Activated T-cell treated with anti-CD3 and anti-CD28 coated beads for 4 hours (primary cell): Measurements from ENCODE around the gene FLT1.

ENCODE experiments used
- DNase-seq: peaks from one replicate; pipeline ENCODE4 v3.0.0-alpha.2; 2020

The FLT1 gene

DNA sequence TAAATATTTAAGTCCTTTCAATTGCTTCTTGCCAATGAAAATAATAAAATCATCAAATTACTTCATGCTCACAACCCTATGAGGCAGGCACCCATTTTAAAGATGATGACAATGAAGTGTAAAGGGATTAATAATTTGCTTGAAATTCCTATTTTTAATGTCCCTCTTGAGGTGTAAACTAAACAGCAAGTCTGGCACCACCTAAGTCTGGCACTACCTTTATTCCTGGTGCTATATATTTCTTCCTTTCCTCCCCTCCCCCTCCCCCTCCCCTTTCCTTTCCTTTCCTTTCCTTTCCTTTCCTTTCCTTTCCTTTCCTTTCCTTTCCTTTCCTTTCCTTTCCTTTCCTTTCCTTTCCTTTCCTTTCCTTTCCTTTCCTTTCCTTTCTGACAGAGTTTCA lies 42.2 kb downstream of the FLT1 start:
- no peak for DNase-seq

DNA sequence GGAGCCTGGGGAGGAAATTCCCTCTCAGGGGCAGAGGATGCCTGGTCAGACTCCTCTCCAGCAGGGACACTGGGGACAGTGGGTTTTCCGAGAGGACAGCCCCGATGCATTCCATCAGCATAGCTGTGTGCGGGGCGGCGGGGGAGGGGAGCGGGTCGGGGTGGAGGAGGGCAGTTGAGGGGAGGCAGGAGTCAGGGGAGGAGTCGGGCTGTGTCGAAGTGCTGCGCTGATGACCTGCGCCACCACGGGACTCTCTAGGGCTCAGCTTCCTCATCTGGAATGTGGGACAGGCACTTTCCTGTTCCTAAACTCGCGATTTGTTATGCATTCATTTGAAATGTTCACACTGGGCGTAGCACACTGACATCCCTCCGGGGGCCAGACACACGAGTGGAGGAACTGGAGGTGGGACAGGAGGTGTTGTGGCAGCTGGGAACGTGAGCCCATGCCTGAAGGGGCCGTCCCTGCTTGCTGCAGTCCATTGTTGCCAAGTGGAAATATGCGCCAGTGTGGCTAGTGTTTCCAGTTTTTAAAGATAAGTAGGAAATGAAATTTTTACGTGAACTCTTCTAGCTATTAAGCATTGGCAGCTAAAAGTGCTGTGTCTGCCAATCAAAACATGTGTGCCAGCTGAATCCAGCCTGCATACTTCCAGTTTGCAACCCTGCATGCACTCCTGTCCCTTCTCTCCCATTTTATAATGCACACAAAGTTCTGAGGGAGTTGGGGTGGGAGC lies 43.3 kb downstream of the FLT1 start:
- DNase-seq, result no peak

DNA sequence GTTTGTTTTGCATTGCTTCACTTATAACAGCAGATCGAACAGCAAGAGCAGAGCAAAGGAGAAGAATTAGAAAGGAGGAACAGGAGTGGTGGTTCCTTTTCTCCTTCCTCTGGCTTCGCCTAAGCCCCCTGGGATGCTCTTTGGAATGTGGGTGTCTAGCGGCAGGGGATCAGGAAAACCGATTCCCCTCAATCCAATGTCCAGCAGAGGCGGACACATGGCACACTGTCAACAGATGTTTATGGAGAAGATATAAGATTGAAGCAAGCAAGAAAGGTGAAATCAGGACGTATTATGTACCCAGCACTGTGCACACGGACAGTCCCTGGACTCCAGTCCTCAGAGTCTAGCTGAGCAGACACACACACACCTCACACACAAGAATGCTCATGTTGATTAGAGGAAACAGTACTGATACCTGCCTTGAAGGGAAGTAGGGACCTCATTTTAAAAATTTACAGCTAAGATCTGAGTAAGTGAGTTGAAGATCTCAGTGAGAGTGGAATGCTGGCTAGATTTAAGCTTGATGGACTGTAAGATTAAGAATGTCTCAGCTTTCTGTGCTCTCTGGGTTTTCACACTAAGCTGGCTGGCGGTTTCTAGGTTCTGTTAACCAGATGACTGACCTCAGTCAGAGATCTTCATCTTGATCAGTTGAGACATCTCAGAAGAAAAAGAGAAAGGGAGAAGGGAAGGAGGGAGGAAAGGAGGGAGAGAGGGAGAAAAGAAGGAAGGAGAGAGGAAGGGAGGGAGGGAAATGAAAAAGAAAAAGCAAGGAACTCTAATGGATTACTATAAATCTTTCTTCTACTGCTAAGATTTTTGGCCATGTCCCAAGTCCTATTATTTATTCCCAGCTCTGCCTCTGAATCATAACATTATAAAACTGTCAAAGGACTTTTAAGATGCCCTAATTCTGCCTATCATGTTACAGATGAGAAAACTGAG lies 44.8 kb downstream of the FLT1 start:
- no peak for DNase-seq

DNA sequence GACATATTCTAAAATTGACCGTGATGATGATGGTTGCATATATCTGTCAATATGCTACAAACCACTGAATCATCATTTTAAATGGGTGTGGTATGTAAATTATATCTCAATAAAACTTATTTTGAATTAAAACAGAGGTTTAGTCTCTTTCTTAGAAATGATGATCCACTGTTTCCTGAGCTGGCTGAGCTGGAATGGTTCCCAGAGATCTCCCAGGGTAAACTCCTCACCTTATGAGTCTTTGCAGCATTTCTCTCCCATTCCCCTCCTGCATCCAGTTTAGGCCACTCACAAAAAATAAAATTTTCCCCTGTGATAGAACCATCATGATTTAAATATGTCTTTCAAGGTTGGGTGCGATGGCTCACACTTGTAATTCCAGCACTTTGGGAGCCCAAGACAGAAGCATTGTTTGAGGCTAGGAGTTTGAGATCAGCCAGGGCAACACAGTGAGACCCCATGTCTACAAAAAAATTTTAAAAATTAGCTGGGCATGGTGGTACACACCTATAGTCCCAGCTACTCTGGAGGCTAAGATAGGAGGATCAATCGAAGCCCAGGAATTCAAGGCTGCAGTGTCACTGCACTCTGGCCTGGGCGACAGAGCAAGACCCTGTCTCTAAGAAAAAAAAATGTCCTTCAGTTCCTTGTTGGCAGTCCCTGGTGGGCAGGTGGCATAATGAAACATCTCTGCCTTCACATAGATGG lies 46.1 kb downstream of the FLT1 start:
- no peak for DNase-seq

DNA sequence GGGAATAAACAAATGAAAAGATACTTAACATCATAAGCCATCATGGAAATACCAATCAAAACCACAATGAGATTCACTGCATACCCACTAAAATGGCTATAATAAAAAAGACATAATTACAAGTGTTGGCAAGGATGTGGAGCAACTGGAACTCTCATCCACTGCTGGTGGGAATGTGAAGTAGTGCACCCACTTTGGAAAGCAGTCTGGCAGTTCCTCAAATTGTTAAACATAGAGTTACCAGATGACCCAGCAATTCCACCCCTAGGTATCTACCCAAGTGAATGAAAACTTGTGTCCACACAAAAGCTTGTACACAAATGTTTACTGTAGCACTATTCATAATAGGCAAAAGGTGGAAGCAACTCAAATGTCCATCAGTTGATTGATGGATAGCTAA lies 46.9 kb downstream of the FLT1 start:
- DNase-seq, result no peak

DNA sequence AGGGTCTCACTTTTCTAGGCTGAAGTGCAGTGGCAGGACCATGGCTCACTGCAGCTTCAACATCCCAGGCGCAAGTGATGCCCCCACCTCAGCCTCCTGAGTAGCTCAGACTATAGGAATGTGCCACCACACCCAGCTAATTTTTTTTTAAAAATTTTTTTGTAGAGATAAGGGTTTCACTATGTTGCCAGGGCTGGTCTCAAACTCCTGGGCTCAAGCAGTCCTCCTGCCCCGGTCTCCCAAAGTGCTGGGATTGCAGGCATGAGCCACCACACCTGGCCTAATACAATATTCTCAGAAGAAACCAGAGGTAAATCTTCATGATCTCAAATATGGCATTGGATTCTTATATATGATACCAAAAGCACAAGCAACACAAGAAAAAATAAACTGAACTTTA lies 47.7 kb downstream of the FLT1 start:
- no peak for DNase-seq

DNA sequence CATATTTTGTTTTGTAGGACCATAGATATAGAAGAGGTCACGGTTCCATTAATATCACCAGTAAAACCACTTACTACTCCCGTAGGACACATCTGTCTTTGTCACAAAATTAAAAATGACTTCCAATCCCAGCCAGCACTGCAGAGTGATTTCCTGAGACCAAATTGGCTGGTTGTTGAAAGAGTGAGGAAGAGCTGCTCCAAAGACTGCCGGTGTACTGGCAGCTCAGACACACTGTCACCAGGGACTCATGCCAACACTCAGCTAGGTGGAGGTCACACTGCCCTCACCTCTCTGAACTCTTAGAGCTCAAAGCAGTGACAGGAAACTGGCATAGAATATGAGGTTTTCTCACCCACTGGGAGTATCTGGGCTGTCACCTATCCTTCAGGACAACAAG lies 52.1 kb downstream of the FLT1 start:
- DNase-seq, result no peak

DNA sequence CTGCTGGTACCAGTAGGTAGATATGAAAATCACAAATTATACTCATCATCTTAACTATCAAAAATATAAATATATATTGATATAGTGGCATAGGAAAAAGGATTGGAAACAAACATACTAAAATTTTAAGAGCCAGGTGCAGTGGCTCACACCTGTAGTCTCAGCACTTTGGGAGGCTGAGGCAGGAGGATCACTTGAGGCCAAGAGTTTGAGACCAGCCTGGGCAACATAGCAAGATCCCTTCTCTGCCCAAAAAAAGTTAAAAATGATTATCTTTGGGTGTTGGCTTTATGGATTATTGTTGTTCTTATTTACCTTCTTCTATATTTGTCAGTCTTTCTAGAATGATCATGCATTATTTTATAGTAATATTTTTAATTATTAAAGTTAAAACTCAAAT lies 53.4 kb downstream of the FLT1 start:
- no peak for DNase-seq

DNA sequence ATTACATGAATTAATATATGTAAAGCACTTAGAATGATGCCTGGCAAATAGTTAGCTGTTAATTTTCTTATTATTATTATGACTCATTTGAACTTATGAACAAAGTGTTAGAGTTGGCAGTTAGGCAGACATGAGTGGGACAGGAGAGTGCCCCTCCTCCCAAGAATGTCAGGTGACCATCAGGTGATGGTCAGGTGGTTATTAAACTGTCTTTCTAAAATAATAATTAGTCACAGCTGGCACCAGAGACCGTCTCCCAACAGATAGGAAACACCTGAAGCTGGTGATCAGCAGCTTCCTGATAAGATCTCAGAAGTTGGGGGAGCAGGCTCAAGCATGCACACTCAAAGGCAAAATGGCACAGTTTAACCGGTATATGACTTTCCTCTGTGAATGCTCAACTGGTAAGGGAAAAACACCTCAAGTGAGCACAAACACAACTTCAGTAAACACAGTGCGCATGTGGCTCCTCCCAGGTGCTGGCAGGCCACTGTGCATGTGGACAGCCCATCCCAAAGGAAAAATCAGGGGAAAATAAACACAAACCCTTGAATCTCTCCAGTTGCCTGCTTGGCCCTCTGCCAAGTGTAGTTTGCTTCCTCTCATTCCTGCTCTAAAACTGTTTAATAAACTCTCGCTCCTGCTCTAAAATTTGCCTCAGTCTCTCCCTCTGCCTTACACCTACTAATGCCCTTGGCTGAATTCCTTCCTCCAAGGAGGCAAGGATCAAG lies 54.0 kb downstream of the FLT1 start:
- no peak for DNase-seq

DNA sequence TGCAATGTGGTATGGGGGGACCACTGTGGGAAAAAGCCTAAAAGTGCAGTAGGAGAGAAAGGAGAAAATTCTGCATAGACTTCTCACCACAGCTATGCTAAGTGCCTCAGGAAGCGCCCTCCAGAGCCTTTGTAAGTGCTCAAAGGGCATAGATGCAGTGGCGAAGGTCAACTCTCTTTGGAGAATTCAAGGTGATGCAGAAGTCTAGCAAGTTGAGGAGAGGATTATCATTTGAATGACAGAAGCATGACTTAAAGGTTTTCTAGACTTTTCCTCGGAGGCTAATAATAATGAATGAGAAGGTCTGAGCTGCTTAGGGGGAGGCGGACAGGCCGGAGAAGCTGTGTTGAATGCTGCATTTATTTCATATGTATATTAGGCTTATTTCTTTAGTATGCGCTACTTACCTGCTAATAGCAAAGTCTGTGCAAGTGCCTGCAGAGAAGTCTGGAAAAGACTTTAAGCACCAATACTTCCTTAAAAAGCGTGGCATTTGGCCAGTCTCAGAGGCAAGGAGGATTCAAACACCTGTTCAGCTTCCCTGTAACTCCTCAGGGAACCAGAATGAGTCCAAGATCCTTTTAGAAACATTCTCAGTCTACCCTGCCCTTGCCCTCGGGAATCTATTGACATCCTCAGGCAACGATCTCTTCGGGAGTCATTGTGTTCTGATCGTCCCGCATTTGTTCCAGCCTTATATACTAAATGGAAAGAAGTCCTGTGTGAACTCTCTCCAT lies 56.2 kb downstream of the FLT1 start:
- no peak for DNase-seq

DNA sequence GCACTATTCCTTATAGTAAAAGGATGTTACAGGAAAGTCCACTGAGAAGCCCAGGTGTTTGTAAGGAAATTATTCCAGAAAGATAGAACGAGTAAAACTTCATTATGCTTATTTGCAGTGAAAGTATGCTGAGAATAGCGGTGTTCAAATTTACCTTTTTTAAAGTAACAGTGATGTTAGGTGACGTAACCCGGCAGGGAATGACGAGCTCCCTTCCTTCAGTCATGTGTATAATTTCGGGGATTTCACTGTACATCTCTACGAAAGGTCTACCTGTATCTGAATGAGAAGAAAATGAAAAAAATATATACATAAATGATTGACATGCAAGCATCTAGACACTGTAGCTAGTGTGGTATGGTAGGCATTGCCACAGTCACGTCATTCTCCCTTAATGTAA lies 56.9 kb downstream of the FLT1 start:
- no peak for DNase-seq

DNA sequence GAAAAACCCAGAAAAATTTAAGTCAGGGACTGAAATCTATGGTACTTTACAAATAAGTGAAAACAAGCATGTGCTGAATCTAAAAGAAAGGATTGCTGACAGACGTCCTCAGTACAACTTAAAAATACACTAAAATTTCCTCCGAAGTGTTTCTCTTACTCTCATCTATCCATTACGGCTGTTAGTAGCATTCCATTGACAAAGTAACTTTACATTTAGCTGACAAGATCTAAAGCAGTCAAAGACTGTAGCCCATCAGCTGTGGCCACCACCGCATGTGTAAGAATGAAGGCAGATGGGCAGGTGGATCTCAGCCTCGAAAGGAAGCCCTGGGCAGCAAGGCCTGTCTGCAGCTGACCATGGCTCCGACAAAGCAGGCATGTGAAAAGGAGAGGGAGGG lies 59.0 kb downstream of the FLT1 start:
- DNase-seq, result no peak

DNA sequence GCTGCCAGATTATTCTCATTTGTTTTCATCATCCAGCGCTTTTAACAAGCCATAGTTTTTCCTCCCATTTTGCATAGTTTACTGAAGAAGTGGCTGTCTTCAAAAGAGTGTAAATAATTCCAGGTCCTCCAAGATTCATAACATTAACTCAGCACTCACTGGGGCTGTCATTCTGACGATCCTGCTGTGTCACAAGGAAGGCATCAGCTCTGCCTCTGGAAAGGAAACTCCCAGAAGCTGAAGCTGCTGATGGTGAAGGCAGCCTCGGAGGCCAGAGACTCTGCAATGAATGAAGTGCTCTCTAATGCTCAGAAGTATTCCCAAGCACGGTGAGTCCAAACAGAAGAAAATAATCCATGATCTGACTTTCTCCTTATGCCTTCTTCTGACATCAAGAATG lies 60.0 kb downstream of the FLT1 start:
- no peak for DNase-seq

DNA sequence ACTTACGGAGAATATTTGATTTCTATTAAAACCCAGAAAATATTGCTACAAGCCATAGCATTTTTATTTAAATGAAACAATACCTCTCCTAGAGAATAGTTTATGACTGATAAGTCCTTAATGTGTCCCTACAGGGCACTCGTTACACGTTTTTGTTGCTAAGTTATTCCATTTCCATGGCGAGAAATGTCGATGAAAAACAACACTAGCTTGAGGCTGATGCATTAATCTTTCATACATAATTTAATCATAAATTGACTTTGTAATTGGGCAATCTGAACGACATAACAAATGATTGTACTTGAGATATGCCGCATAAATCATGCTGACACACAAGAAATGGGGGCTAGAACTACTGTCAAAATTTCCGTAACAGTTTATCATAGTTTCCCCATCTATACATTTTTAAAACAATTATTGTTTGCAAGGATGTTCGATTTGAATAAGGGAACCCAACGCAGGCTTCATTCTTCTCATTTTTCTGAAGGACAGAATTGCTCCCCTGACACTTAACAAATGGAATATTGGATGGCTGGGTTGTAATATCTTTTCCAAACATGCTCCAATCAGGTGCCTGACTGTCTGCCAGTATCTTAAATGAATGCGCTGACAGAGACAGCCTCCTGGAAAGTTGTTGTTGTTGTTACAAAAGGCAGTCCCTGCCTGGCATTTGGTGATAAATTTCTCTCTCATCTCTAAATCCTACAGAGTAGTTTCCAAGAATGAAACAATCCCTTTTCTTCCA lies 61.9 kb downstream of the FLT1 start:
- DNase-seq, result no peak

DNA sequence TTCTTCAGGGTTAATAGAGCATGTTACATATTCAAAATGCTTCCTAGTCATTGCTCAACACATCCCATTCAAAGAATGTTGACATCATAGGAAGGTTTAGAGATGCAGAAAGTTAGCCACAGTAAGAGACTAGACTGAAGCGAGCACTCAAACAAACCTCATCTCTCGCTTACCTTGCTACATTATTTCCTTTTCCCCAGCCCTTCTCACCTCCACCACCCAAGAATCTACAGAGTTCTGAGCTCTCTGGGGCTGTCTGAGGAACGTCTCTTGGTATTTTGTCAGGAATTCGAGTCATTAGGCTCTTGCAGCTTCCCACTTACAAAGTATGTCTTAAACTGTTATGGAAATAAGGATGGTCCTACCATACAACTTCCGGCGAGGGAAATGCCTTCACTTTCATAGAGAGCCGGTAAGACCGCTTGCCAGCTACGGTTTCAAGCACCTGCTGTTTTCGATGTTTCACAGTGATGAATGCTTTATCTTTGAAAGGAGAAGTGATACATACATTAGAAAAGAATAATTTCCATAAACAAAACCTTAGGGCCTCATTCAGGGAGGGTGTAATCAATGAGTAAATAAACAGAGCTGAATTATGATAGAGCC lies 65.1 kb downstream of the FLT1 start:
- no peak for DNase-seq

DNA sequence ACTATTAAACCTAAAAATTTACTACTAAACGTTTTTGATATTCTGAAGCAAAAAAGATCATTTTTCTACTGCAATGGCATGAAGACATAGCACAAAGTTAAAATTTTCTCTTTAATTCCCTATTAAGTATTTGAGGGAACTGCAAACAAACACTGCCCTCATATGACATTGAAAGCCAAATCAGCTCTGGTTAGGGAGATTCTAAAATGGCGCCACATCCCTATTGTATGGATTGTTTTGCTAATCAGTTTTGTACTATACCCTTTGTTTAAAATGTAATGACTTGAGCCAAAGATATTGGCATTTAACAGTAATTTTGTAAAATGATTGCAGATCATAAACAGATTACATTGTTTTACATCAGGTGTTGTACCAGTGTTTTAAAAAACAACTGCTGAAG lies 65.8 kb downstream of the FLT1 start:
- no peak for DNase-seq

DNA sequence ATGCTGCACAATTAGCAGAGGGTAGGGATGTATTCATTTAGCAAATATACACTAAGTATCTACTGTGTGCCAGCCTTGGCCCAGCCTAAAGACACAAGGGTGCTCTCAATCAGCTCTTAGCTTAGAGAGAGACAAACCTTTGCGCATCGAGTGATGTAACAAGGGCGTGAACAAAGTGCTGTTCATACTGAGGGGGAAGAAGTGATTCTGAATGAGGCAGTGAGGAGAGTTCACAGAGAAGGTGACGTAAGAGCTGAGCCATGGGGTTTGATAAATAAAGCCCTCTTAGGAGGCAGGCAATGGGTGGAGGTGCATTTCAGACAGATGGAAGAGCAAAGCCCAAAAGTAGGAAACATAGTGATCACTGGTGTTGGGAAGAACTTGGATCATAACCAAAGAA lies 68.5 kb downstream of the FLT1 start:
- no peak for DNase-seq

DNA sequence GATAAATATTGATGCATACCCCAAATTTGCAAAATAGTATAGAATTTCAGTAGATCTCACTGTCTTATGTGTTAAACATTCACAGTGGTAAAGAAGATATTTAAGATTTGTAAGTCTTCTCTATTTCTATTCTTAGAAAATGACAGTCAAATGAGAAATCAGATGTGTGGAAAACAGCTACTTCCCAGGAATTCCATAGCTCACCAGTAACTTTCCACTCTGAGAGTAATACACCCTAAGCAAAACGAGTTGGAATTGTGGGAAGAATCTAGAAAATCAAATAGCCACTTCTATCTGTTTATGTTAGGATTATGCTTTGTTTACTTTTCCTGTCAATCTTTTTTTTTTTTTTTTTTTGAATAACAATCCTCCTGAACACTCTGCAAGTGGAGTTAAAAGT lies 69.1 kb downstream of the FLT1 start:
- DNase-seq, result no peak

DNA sequence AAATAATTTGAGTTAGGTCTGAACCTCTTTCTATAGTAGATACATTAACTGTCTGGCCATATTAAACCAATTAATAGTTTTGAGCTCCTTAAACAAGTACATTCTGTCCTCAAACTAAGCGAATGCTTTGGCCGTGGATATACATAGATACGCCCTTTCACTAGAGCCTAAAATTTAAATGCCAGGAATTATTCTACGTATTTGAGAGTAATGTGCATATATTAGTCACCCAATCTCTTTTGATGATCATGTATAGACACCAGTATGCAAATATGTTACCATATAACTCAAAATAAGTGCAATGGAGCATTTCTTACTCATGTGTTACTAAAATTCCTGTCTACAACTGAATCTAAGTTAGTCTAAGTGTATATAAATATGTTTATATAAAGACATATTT lies 70.4 kb downstream of the FLT1 start:
- no peak for DNase-seq

DNA sequence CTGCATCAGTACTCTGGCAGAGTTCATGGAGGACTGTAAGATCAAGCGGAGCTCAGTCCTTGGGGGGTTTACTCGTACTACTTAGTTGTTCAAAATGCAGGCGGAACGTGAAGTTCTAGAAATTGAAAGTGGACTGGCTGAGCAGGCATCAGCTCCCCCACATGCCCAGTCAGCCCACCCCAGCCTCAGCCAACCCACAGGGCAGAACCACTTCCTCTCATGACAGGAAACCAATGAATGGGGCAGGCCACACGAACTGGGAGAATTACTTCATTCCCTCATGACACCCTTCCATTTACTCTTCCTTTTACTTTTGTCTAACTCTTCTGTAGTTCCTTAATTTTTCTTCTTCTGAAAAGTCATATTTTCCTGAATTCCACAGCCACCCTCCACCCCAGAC lies 71.9 kb downstream of the FLT1 start:
- DNase-seq, result no peak
